Measurements from ENCODE around the gene LLPH.

- TF ChIP-seq, protein P1, sequence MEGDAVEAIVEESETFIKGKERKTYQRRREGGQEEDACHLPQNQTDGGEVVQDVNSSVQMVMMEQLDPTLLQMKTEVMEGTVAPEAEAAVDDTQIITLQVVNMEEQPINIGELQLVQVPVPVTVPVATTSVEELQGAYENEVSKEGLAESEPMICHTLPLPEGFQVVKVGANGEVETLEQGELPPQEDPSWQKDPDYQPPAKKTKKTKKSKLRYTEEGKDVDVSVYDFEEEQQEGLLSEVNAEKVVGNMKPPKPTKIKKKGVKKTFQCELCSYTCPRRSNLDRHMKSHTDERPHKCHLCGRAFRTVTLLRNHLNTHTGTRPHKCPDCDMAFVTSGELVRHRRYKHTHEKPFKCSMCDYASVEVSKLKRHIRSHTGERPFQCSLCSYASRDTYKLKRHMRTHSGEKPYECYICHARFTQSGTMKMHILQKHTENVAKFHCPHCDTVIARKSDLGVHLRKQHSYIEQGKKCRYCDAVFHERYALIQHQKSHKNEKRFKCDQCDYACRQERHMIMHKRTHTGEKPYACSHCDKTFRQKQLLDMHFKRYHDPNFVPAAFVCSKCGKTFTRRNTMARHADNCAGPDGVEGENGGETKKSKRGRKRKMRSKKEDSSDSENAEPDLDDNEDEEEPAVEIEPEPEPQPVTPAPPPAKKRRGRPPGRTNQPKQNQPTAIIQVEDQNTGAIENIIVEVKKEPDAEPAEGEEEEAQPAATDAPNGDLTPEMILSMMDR (IDR thresholded peaks at IDR 0.05 in 4 of 5, conservative IDR thresholded peaks at IDR 0.05 in 1 of 5), result no peak
- no peak for TF ChIP-seq POLR2A (IDR thresholded peaks at IDR 0.05)
Measured at GRCh38 chr12:66082744-66083143, 47.8 kb downstream of the LLPH start.
